Lower leg skin (tissue), 4 donors: ENCODE measurements around the gene SLC39A2. TPM values are rescaled to one million over a fixed set of nuclear protein-coding genes. Genes with fewer than 3 reads are reported as not detected.

Experiments
- DNase-seq, 2 donors: peaks; one replicate each; pipeline ENCODE4 v3.0.0-alpha.2; 2019; ENCODE audit warnings: low spot score in 2 of 2
- H3K4me3 ChIP-seq: fragments of 200-600 bp; sonication (generic); 2 replicates; pipeline ENCODE4 v1.5.1; 2017; ENCODE audit warnings: mild to moderate bottlenecking, low read depth; ENCODE audit not compliant: poor library complexity, severe bottlenecking
- CTCF ChIP-seq, 3 donors: fragments of 450-650 bp; IDR thresholded peaks; one replicate each; pipeline ENCODE4 v1.5.1; 2016; ENCODE audit warnings: antibody characterized with exemption in 3 of 3, mild to moderate bottlenecking in 3 of 3, moderate library complexity in 2 of 3
- POLR2A ChIP-seq, 2 donors: fragments of 450-650 bp; IDR thresholded peaks; one replicate each; pipeline ENCODE4 v1.6.1; 2016 to 2017; ENCODE audit warnings: antibody characterized with exemption in 2 of 2, mild to moderate bottlenecking in 1 of 2, moderate library complexity in 1 of 2
- WGBS, 2 donors: methylation state at CpG; one replicate each; pipeline ENCODE4 v1.1.5; 2018; 5-methylcytosine and 5-hydroxymethylcytosine counted together
- intact Hi-C: fragments of 100-400 bp; cut with DNase I; formaldehyde crosslinking; loops from one replicate; pipeline ENCODE4 v1.15.0; 2023; ENCODE audit warnings: low total_unique reads
- total RNA-seq, 4 donors: library from RNA; depleted of rRNA; stranded (reverse); fragments of >200 nt; gene quantifications; one replicate each; pipeline ENCODE4 v1.1.0, GENCODE V29; 2016

The SLC39A2 gene
- total RNA-seq, 4 donors from 2014 or later = 25.3 to 117 (median 46.9) TPM

- DNase-seq = peak in 1 of 2 donors; percentile 59
- intact Hi-C loops = no loop called here
- no peak overlapping the region for H3K4me3 ChIP-seq
- 60 to 63% methylated on average over 2 of the region's 2 CpGs for WGBS, 2 donors
- no peak for TF ChIP-seq POLR2A (IDR thresholded peaks at IDR 0.05)
- TF ChIP-seq CTCF (IDR thresholded peaks at IDR 0.05) = no peak
Measured at GRCh38 chr14:21043387-21043973, 44.4 kb downstream of the SLC39A2 start.

GRCh38 chr14:21043974-21044618 lies 45.0 kb downstream of the SLC39A2 start:
- peak in 1 of 2 donors; percentile 87 for DNase-seq
- no peak overlapping the region for H3K4me3 ChIP-seq
- TF ChIP-seq POLR2A (IDR thresholded peaks at IDR 0.05) (no peak), CTCF (IDR thresholded peaks at IDR 0.05) (no peak)
- WGBS, 2 donors = 48 to 51% methylated on average over 6 of the region's 6 CpGs
- intact Hi-C loops = no loop called here

GRCh38 chr14:21047378-21047781 lies 48.3 kb downstream of the SLC39A2 start:
- peak in 1 of 2 donors; percentile 12 for DNase-seq
- 40 to 44% methylated on average over 2 of the region's 2 CpGs for WGBS, 2 donors
- no peak overlapping the region for H3K4me3 ChIP-seq
- TF ChIP-seq POLR2A (IDR thresholded peaks at IDR 0.05) (no peak), CTCF (IDR thresholded peaks at IDR 0.05) (no peak)
- intact Hi-C loops = no loop called here

GRCh38 chr14:21048638-21049037 lies 49.5 kb downstream of the SLC39A2 start:
- whole genome bisulfite sequencing, 2 donors = 73 to 88% methylated on average over 2 of the region's 2 CpGs
- DNase-seq = peak in 1 of 2 donors; percentile 49
- no peak for TF ChIP-seq CTCF (IDR thresholded peaks at IDR 0.05)
- no peak for TF ChIP-seq POLR2A (IDR thresholded peaks at IDR 0.05)
- no peak overlapping the region for H3K4me3 ChIP-seq
- intact Hi-C loops = no loop called here

GRCh38 chr14:21049271-21049673 lies 50.2 kb downstream of the SLC39A2 start:
- WGBS, 2 donors = 65 to 83% methylated on average over 3 of the region's 3 CpGs
- intact Hi-C loops = no loop called here
- no peak for TF ChIP-seq POLR2A (IDR thresholded peaks at IDR 0.05)
- TF ChIP-seq CTCF (IDR thresholded peaks at IDR 0.05) = no peak
- no peak for DNase-seq
- no peak overlapping the region for H3K4me3 ChIP-seq
